ENCODE results near the gene RBKS. TPM values are rescaled to one million over a fixed set of nuclear protein-coding genes. Genes with fewer than 3 reads are reported as not detected.

The RBKS gene
- total and polyA plus RNA-seq, 2 of the 13 experiments (the other 11 are each of a cell fraction or from before 2014, with no cell fraction given), result 7.7 to 8.3 TPM

- TF ChIP-seq JUNB (CRISPR knock-in tag; IDR thresholded peaks at IDR 0.05; ENCODE audit: borderline replicate concordance) (no peak), TERF1 (CRISPR knock-in tag; IDR thresholded peaks at IDR 0.05) (no peak), NCOA5 (CRISPR knock-in tag; IDR thresholded peaks at IDR 0.05) (no peak), GTF3A (CRISPR knock-in tag; conservative IDR thresholded peaks at IDR 0.05) (no peak), ZNF260 (CRISPR knock-in tag; IDR thresholded peaks at IDR 0.05; ENCODE audit: borderline replicate concordance, low read depth) (no peak), KDM6A (CRISPR knock-in tag; IDR thresholded peaks at IDR 0.05; ENCODE audit: low read depth) (0 out of 2 replicates have a peak, but pooled peaks have one; percentile 23), KLF16 (CRISPR knock-in tag; IDR thresholded peaks at IDR 0.05) (peak in 1 of 2 experiments; percentile 69; a peak in 2 of 4 replicates), TOE1 (CRISPR knock-in tag; IDR thresholded peaks at IDR 0.05) (no peak), MAZ (IDR thresholded peaks at IDR 0.05; ENCODE audit: borderline replicate concordance, low read depth, low read length) (no peak), MAZ (CRISPR knock-in tag; IDR thresholded peaks at IDR 0.05; ENCODE audit: low read depth) (no peak), ZNF782 (CRISPR knock-in tag; IDR thresholded peaks at IDR 0.05; ENCODE audit: borderline replicate concordance) (no peak), WIZ (CRISPR knock-in tag; IDR thresholded peaks at IDR 0.05) (no peak), MBNL3 (CRISPR knock-in tag; conservative IDR thresholded peaks at IDR 0.05) (no peak), TBX2 (CRISPR knock-in tag; IDR thresholded peaks at IDR 0.05; ENCODE audit: borderline replicate concordance) (peak; percentile 21; the same call in 1 of the 2 replicates), TMF1 (CRISPR knock-in tag; IDR thresholded peaks at IDR 0.05; ENCODE audit: low read depth) (no peak), MYNN (CRISPR knock-in tag; IDR thresholded peaks at IDR 0.05; ENCODE audit: low read depth) (no peak), ZNF484 (CRISPR knock-in tag; IDR thresholded peaks at IDR 0.05; ENCODE audit: borderline replicate concordance, low read depth) (no peak), ZMAT5 (CRISPR knock-in tag; IDR thresholded peaks at IDR 0.05; ENCODE audit: borderline replicate concordance, low read depth) (no peak), HOXA3 (CRISPR knock-in tag; IDR thresholded peaks at IDR 0.05) (no peak), FOXJ3 (CRISPR knock-in tag; IDR thresholded peaks at IDR 0.05; ENCODE audit: borderline replicate concordance) (peak; percentile 41; the same call in 1 of the 2 replicates), NCOA1 (CRISPR knock-in tag; IDR thresholded peaks at IDR 0.05) (peak; percentile 67; the same call in 1 of the 2 replicates), CSRNP2 (CRISPR knock-in tag; conservative IDR thresholded peaks at IDR 0.05; ENCODE audit: low read depth) (no peak)
- TF ChIP-seq, protein P1, sequence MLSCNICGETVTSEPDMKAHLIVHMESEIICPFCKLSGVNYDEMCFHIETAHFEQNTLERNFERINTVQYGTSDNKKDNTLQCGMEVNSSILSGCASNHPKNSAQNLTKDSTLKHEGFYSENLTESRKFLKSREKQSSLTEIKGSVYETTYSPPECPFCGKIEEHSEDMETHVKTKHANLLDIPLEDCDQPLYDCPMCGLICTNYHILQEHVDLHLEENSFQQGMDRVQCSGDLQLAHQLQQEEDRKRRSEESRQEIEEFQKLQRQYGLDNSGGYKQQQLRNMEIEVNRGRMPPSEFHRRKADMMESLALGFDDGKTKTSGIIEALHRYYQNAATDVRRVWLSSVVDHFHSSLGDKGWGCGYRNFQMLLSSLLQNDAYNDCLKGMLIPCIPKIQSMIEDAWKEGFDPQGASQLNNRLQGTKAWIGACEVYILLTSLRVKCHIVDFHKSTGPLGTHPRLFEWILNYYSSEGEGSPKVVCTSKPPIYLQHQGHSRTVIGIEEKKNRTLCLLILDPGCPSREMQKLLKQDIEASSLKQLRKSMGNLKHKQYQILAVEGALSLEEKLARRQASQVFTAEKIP (CRISPR knock-in tag; IDR thresholded peaks at IDR 0.05; ENCODE audit: borderline replicate concordance), result no peak
- TF ChIP-seq, protein P2, sequence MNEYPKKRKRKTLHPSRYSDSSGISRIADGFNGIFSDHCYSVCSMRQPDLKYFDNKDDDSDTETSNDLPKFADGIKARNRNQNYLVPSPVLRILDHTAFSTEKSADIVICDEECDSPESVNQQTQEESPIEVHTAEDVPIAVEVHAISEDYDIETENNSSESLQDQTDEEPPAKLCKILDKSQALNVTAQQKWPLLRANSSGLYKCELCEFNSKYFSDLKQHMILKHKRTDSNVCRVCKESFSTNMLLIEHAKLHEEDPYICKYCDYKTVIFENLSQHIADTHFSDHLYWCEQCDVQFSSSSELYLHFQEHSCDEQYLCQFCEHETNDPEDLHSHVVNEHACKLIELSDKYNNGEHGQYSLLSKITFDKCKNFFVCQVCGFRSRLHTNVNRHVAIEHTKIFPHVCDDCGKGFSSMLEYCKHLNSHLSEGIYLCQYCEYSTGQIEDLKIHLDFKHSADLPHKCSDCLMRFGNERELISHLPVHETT (CRISPR knock-in tag; conservative IDR thresholded peaks at IDR 0.05), result peak; percentile 38; the same call in 1 of the 2 replicates
Measured at GRCh38 chr2:27916293-27916995, 26.3 kb upstream of the RBKS start (continued).

Data from HepG2 (cell line).